ENCODE measurements around the gene PRKACB.

Gene PRKACB

GRCh38 chr1:84269306-84269705 is 125.2 kb downstream of the PRKACB start:
- no peak overlapping the region for H2AFZ ChIP-seq (ENCODE audit: low read depth, low read length, severe bottlenecking)
- no peaks in the 10 kb centered on the region for H4K20me1 ChIP-seq (ENCODE audit: low read depth, low read length)
- H3K9ac ChIP-seq (ENCODE audit: low read length), result no peak overlapping the region
- H3K4me3 ChIP-seq (ENCODE audit: insufficient read depth, low read length, poor library complexity, severe bottlenecking), result no peak overlapping the region
- H3K79me2 ChIP-seq (ENCODE audit: insufficient read depth, low read length), result no peaks in the 10 kb centered on the region
- H3K36me3 ChIP-seq (ENCODE audit: low read length), result no peaks in the 10 kb centered on the region
- H3K27ac ChIP-seq (ENCODE audit: low read depth, low read length), result no peak overlapping the region
- H3K4me2 ChIP-seq (ENCODE audit: low read depth, low read length, poor library complexity, severe bottlenecking), result no peak overlapping the region
- no peaks in the 10 kb centered on the region for H3K27me3 ChIP-seq (ENCODE audit: low read length)
- no peaks in the 10 kb centered on the region for H3K9me2 ChIP-seq (replicated peaks; ENCODE audit: insufficient read depth, low read length)
- TF ChIP-seq EZH2phosphoT487 (conservative IDR thresholded peaks at IDR 0.05; ENCODE audit: low read length) (no peak), CTCF (IDR thresholded peaks at IDR 0.05; ENCODE audit: insufficient read depth, low read length, poor library complexity, severe bottlenecking) (no peak)
- no peaks in the 10 kb centered on the region for H3F3A ChIP-seq (ENCODE audit: insufficient read depth)
- no peaks in the 10 kb centered on the region for H3K9me3 ChIP-seq (ENCODE audit: insufficient read depth, low read length)

- Histone ChIP-seq H3K27ac (ENCODE audit: low read depth, low read length) (peak overlapping the region; percentile 73), H3K4me3 (ENCODE audit: insufficient read depth, low read length, poor library complexity, severe bottlenecking) (peak overlapping the region; percentile 33), H3K9ac (ENCODE audit: low read length) (peak overlapping the region; percentile 45), H3K79me2 (ENCODE audit: insufficient read depth, low read length) (no peaks in the 10 kb centered on the region), H3K9me3 (ENCODE audit: insufficient read depth, low read length) (no peaks in the 10 kb centered on the region), H3K4me2 (ENCODE audit: low read depth, low read length, poor library complexity, severe bottlenecking) (peak overlapping the region; percentile 62), H3K36me3 (ENCODE audit: low read length) (no peaks in the 10 kb centered on the region), H2AFZ (ENCODE audit: low read depth, low read length, severe bottlenecking) (peak overlapping the region; percentile 78), H3K27me3 (ENCODE audit: low read length) (no peaks in the 10 kb centered on the region), H3K9me2 (replicated peaks; ENCODE audit: insufficient read depth, low read length) (no peaks in the 10 kb centered on the region), H3F3A (ENCODE audit: insufficient read depth) (no peaks in the 10 kb centered on the region), H4K20me1 (ENCODE audit: low read depth, low read length) (no peaks in the 10 kb centered on the region)
- TF ChIP-seq CTCF (IDR thresholded peaks at IDR 0.05; ENCODE audit: insufficient read depth, low read length, poor library complexity, severe bottlenecking), result no peak
- TF ChIP-seq EZH2phosphoT487 (conservative IDR thresholded peaks at IDR 0.05; ENCODE audit: low read length), result no peak
Observed at GRCh38 chr1:84271441-84272151, 127.5 kb downstream of the PRKACB start.

- H3K9me2 ChIP-seq (replicated peaks; ENCODE audit: insufficient read depth, low read length), result no peaks in the 10 kb centered on the region
Observed at GRCh38 chr1:84272401-84272800, 128.3 kb downstream of the PRKACB start.

More at GRCh38 chr1:84272401-84272800, 128.3 kb downstream of the PRKACB start:
- H3K4me3 ChIP-seq (ENCODE audit: insufficient read depth, low read length, poor library complexity, severe bottlenecking), result peak overlapping the region; percentile 33
- no peaks in the 10 kb centered on the region for H3F3A ChIP-seq (ENCODE audit: insufficient read depth)
- peak overlapping the region; percentile 45 for H3K9ac ChIP-seq (ENCODE audit: low read length)
- no peaks in the 10 kb centered on the region for H3K9me3 ChIP-seq (ENCODE audit: insufficient read depth, low read length)
- no peaks in the 10 kb centered on the region for H3K79me2 ChIP-seq (ENCODE audit: insufficient read depth, low read length)
- no peaks in the 10 kb centered on the region for H3K36me3 ChIP-seq (ENCODE audit: low read length)
- peak overlapping the region; percentile 78 for H2AFZ ChIP-seq (ENCODE audit: low read depth, low read length, severe bottlenecking)
- TF ChIP-seq CTCF (IDR thresholded peaks at IDR 0.05; ENCODE audit: insufficient read depth, low read length, poor library complexity, severe bottlenecking) (no peak), EZH2phosphoT487 (conservative IDR thresholded peaks at IDR 0.05; ENCODE audit: low read length) (no peak)
- no peaks in the 10 kb centered on the region for H4K20me1 ChIP-seq (ENCODE audit: low read depth, low read length)
- H3K27me3 ChIP-seq (ENCODE audit: low read length), result no peaks in the 10 kb centered on the region
- peak overlapping the region; percentile 62 for H3K4me2 ChIP-seq (ENCODE audit: low read depth, low read length, poor library complexity, severe bottlenecking)
- H3K27ac ChIP-seq (ENCODE audit: low read depth, low read length), result peak overlapping the region; percentile 73

Data from SU-DHL-6 (cell line).